ENCODE results near the gene ANKRD11. TPM values are rescaled to one million over a fixed set of nuclear protein-coding genes. Genes with fewer than 3 reads are reported as not detected.
A peak's percentile ranks its signal among the peaks of the same experiment; 100 is the strongest.

ANKRD11 gene
- total and polyA plus RNA-seq, 2 donors (not counting 3 experiments of a cell fraction or from before 2014, with no cell fraction given) = 55.8 to 191 TPM

DNA sequence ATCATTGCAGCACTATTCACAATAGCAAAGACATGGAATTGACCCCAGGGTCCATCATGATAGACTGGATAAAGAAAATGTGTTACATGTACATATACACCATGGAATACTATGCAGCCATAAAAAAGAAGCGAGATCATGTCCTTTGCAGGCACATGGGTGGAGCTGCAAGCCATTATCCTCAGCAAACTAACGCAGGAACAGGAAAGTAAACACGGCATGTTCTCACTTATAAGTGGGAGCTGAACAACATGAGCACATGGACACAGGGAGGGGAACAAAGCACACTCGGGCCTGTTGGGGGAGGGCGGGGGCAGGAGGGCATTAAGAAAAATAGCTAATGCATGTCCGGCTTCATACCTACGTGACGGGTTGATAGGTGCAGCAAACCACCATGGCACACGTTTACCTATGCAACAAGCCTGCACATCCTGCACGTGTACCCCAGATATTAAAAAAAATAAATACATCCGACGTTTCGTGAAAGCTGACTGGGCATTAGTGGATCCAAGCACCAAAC, 243.9 kb downstream of the ANKRD11 start:
- CTCF ChIA-PET = interaction anchor here (1.2 to 1.4 kb wide), 3 partner anchors 11 to 47 kb away, joined by 3 to 4 read pairs (median 3); no protein-coding TSS in a partner anchor

GRCh38 chr16:89244754-89245153, 245.6 kb downstream of the ANKRD11 start:
- BruUV-seq (replicated peaks) = no TSS peak
- CTCF ChIA-PET = no interaction called here
- no peak overlapping the region for H3K4me2 ChIP-seq (ENCODE audit: insufficient read depth, low read length)
- peaks cover 5% of the 10 kb centered on the region for H3K4me1 ChIP-seq (ENCODE audit: control insufficient read depth, extremely low read depth, insufficient read depth, low read length)
- no peaks in the 10 kb centered on the region for H3K9me1 ChIP-seq (replicated peaks; ENCODE audit: control insufficient read depth, extremely low read depth, insufficient read depth, low read length)
- no peak overlapping the region for H3K9ac ChIP-seq (replicated peaks; ENCODE audit: extremely low read depth, insufficient read depth, low read length)
- intact Hi-C loops (cut with micrococcal nuclease) (no loop called here), dilution Hi-C loops (cut with MboI; ENCODE audit: extremely low pct_ligation_motif_present, low sequenced_read_pairs) (no loop called here)
- DNase-seq (ENCODE audit: low read depth, low spot score) (no peak), FAIRE-seq (no peak)
- H3K79me2 ChIP-seq (ENCODE audit: control insufficient read depth, insufficient read depth, low read length) = no peaks in the 10 kb centered on the region
- no peak overlapping the region for H3K4me3 ChIP-seq (replicated peaks in 1 of 3; ENCODE audit: insufficient read depth in 1 of 3, low read depth in 1 of 3, low read length in 3 of 3)
- H2AFZ ChIP-seq (ENCODE audit: low read depth, low read length) = no peak overlapping the region
- H3K27ac ChIP-seq (ENCODE audit: insufficient read depth, low read depth, low read length) = no peak overlapping the region
- no peaks in the 10 kb centered on the region for H3K36me3 ChIP-seq (ENCODE audit: control insufficient read depth in 2 of 2, extremely low read depth in 1 of 2, insufficient read depth in 2 of 2, low read length in 2 of 2)
- H3K9me3 ChIP-seq (replicated peaks; ENCODE audit: control insufficient read depth, insufficient read depth, low read length) = no peaks in the 10 kb centered on the region
- POLR2A ChIA-PET = no interaction called here
- no peaks in the 10 kb centered on the region for H4K20me1 ChIP-seq (replicated peaks; ENCODE audit: control insufficient read depth, extremely low read depth, insufficient read depth, low read length)
- H3K27me3 ChIP-seq (ENCODE audit: control insufficient read depth in 2 of 2, insufficient read depth in 2 of 2, low read length in 2 of 2) = no peaks in the 10 kb centered on the region
- no peak for TF ChIP-seq POLR2A (IDR thresholded peaks at IDR 0.05; ENCODE audit: low read depth, low read length)
- TF ChIP-seq POLR2AphosphoS5 (IDR thresholded peaks at IDR 0.05; ENCODE audit: insufficient read depth, low read depth, low read length) = no peak
- no peak for TF ChIP-seq MYC (IDR thresholded peaks at IDR 0.05; ENCODE audit: low read depth, low read length)
- no peak for TF ChIP-seq JUN (IDR thresholded peaks at IDR 0.05; ENCODE audit: borderline replicate concordance, insufficient read depth, insufficient read length, low read depth)
- TF ChIP-seq, protein P1, sequence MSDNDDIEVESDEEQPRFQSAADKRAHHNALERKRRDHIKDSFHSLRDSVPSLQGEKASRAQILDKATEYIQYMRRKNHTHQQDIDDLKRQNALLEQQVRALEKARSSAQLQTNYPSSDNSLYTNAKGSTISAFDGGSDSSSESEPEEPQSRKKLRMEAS (IDR thresholded peaks at IDR 0.05; ENCODE audit: insufficient read depth, insufficient read length) = no peak
- TF ChIP-seq EZH2 (IDR thresholded peaks at IDR 0.05; ENCODE audit: borderline replicate concordance, low read depth, low read length, severe bottlenecking) = no peak
- no peak for TF ChIP-seq FOS (IDR thresholded peaks at IDR 0.05; ENCODE audit: borderline replicate concordance, insufficient read depth, low read length)
- TF ChIP-seq GATA2 (IDR thresholded peaks at IDR 0.05; ENCODE audit: insufficient read depth, insufficient read length, low read depth, low read length) = no peak
- TF ChIP-seq, protein P2, sequence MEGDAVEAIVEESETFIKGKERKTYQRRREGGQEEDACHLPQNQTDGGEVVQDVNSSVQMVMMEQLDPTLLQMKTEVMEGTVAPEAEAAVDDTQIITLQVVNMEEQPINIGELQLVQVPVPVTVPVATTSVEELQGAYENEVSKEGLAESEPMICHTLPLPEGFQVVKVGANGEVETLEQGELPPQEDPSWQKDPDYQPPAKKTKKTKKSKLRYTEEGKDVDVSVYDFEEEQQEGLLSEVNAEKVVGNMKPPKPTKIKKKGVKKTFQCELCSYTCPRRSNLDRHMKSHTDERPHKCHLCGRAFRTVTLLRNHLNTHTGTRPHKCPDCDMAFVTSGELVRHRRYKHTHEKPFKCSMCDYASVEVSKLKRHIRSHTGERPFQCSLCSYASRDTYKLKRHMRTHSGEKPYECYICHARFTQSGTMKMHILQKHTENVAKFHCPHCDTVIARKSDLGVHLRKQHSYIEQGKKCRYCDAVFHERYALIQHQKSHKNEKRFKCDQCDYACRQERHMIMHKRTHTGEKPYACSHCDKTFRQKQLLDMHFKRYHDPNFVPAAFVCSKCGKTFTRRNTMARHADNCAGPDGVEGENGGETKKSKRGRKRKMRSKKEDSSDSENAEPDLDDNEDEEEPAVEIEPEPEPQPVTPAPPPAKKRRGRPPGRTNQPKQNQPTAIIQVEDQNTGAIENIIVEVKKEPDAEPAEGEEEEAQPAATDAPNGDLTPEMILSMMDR (IDR thresholded peaks at IDR 0.05; ENCODE audit: extremely low read depth in 1 of 2, insufficient read depth in 1 of 2, low read depth in 1 of 2, low read length in 2 of 2) = no peak

More for the DNA sequence above, 243.9 kb downstream of the ANKRD11 start:
- intact Hi-C loops (cut with micrococcal nuclease) = no loop called here
- Histone ChIP-seq H4K20me1 (replicated peaks; ENCODE audit: control insufficient read depth, extremely low read depth, insufficient read depth, low read length) (no peaks in the 10 kb centered on the region), H3K9ac (replicated peaks; ENCODE audit: extremely low read depth, insufficient read depth, low read length) (no peak overlapping the region), H3K9me1 (replicated peaks; ENCODE audit: control insufficient read depth, extremely low read depth, insufficient read depth, low read length) (no peaks in the 10 kb centered on the region), H3K79me2 (ENCODE audit: control insufficient read depth, insufficient read depth, low read length) (no peaks in the 10 kb centered on the region), H2AFZ (ENCODE audit: low read depth, low read length) (peak overlapping the region; percentile 80), H3K4me2 (ENCODE audit: insufficient read depth, low read length) (no peak overlapping the region), H3K4me1 (ENCODE audit: control insufficient read depth, extremely low read depth, insufficient read depth, low read length) (peaks cover 2% of the 10 kb centered on the region), H3K36me3 (ENCODE audit: control insufficient read depth in 2 of 2, extremely low read depth in 1 of 2, insufficient read depth in 2 of 2, low read length in 2 of 2) (no peaks in the 10 kb centered on the region), H3K27ac (ENCODE audit: insufficient read depth, low read depth, low read length) (no peak overlapping the region), H3K4me3 (replicated peaks in 1 of 3; ENCODE audit: insufficient read depth in 1 of 3, low read depth in 1 of 3, low read length in 3 of 3) (peak overlapping the region in 1 of 3 experiments; percentile 23), H3K27me3 (ENCODE audit: control insufficient read depth in 2 of 2, insufficient read depth in 2 of 2, low read length in 2 of 2) (no peaks in the 10 kb centered on the region), H3K9me3 (replicated peaks; ENCODE audit: control insufficient read depth, insufficient read depth, low read length) (no peaks in the 10 kb centered on the region)
- no TSS peak for BruUV-seq (replicated peaks)
- TF ChIP-seq POLR2AphosphoS5 (IDR thresholded peaks at IDR 0.05; ENCODE audit: insufficient read depth, low read depth, low read length) (no peak), POLR2A (IDR thresholded peaks at IDR 0.05; ENCODE audit: low read depth, low read length) (no peak), EZH2 (IDR thresholded peaks at IDR 0.05; ENCODE audit: borderline replicate concordance, low read depth, low read length, severe bottlenecking) (no peak), FOS (IDR thresholded peaks at IDR 0.05; ENCODE audit: borderline replicate concordance, insufficient read depth, low read length) (no peak)
- TF ChIP-seq, protein P2 (IDR thresholded peaks at IDR 0.05; ENCODE audit: extremely low read depth in 1 of 2, insufficient read depth in 1 of 2, low read depth in 1 of 2, low read length in 2 of 2) = no peak
- POLR2A ChIA-PET = no interaction called here
- no peak for FAIRE-seq
- dilution Hi-C loops (cut with MboI; ENCODE audit: extremely low pct_ligation_motif_present, low sequenced_read_pairs) = no loop called here
- no peak for DNase-seq (ENCODE audit: low read depth, low spot score)
